Stimulated activated CD4-positive, alpha-beta T cell treated with anti-CD3 and anti-CD28 coated beads, Interleukin-4, amount 100 ng/mL, for 48 hours (primary cell): ENCODE data around the gene PROZ.

ENCODE experiments used
- DNase-seq, 2 donors: peaks; one replicate each; pipeline ENCODE4 v3.0.0-alpha.2; 2020; ENCODE audit warnings: low read depth in 2 of 2

Gene PROZ

DNA sequence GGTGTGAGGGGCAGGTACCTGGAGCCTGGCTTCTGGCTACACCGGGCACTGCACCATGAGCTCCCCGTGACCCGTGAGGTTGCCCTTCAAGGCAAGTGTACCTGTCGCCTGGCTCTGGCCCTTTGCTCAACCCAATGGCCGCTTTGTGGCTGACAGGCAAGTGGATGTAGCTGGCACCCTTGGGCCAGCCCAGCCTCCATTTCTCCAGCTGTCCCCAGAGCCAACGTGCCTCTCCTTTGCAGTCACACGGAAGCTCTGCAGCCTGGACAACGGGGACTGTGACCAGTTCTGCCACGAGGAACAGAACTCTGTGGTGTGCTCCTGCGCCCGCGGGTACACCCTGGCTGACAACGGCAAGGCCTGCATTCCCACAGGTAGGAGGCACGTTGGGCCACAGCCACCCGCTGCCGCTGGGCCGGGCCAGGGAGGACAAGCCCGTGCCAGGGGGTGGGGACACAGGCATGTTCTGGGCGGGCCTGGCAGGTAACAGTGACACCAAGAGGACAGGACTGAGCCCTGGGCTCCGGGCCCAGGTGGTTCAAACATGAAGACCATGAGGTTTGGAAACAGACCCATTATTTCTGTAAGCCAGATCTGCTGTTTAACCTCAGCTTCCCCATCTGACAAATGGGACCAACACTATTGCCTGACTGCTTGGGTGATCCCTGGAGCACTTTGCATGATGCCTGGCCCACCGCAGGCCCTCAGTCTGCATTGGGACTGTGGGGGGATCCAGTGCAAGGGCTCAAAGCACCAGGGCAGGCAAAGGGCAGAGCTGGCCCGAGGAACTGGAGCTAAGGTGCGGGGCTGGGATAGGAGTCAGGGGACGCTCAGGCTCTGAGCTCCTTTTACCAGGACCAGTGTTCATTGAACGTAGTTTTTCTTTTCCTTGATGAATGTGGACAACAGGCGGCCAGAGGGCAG lies 17.5 kb upstream of the PROZ start:
- DNase-seq: no peak

DNA sequence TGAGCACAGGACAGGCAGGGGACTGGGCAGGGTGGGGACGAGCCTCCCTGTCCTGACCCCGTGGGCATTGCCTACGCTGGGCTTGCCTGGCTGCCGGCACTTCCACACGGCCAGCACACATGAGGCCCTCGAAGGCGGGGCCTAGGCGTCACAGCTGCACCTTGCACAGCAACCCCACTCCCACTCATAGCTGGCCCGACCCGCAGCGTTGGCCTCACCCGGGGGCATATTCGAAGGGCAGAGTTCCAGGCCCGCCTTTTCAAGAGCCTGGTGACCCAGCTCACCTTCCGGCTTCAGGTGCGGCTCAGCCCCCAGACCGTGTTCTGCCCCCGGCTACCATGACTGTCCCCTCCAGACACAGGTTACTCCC lies 16.9 kb upstream of the PROZ start:
- DNase-seq: no peak

DNA sequence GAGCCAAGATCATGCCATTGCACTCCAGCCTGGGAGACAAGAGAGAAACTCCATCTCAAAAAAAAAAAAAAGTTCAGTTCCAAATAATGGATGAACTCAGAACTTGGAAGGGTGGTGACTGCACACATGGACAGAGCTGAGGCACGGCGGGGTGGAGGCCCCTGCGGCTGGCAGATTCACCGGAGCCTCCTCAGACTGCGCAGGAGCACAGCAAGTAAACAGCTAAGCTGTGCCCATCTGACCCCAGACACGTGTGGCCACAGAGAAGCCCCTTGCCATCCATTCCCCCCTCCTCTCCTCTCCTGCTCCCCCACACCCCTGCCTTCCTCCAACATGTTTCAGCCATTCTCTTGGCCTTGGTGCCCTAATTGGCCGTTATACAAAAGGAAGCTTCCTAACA lies 15.6 kb upstream of the PROZ start:
- no peak for DNase-seq

DNA sequence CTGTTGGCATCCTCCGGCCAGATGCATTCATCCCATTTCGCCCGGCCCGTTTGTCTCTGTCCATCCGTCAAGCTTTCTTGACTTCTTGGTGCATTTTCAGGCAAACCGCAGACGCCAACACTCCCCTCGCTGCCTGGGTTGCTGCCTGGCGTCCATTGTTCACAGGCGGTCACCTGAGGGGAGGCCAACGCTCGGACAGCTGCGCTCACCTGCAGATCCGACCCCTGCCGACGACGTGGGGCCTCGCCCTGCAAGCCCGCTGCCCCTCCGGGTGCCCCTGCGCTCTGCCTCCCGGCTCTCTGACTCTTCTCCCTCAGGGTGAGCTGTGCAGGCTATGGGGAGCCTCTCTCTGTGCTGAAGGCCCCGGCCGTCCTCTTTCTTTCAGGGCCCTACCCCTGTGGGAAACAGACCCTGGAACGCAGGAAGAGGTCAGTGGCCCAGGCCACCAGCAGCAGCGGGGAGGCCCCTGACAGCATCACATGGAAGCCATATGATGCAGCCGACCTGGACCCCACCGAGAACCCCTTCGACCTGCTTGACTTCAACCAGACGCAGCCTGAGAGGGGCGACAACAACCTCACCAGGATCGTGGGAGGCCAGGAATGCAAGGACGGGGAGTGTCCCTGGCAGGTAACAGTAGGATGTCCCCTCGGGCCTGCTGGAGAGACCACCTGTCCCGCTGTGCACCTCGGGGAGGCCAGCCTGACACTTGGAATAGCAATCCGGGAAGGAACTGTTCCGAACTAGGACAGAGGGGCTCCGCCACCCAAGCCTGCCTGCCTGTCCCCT lies 14.8 kb upstream of the PROZ start:
- DNase-seq: no peak

DNA sequence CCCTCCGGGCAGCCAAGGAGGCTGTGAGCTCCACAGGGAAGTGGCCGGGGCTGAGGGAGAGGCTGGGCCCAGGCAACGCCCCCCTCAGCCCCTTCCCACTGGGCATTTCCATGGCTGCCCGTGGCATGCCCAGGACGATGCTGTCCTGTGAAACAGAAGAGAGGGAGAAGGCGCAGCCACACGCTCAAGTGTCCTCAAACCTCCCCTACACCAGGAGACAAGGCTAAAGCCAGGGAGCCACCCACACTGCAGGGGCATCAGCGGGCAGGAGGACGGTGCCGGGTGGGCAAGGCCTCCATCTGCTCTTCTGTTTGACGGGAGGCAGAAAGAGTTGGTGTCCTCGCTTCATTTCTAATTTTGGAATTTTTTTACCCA lies 14.2 kb upstream of the PROZ start:
- no peak for DNase-seq

DNA sequence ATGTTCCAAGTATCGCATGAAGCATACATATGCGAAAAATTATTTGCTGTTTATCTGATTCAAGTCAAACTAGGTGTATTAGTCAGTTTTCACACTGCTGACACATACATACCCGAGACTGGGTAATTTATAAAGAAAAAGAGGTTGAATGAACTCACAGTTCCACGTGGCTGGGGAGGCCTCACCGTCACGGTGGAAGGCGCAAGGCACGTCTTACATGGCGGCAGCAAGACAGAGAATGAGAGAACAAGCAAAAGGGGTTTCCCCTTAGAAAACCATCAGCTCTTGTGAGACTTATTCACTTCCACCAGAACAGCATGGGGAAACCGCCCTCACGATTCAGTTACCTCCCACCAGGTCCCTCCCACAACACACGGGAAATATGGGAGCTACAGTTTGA lies 13.0 kb upstream of the PROZ start:
- DNase-seq: peak; percentile 49 to 52

DNA sequence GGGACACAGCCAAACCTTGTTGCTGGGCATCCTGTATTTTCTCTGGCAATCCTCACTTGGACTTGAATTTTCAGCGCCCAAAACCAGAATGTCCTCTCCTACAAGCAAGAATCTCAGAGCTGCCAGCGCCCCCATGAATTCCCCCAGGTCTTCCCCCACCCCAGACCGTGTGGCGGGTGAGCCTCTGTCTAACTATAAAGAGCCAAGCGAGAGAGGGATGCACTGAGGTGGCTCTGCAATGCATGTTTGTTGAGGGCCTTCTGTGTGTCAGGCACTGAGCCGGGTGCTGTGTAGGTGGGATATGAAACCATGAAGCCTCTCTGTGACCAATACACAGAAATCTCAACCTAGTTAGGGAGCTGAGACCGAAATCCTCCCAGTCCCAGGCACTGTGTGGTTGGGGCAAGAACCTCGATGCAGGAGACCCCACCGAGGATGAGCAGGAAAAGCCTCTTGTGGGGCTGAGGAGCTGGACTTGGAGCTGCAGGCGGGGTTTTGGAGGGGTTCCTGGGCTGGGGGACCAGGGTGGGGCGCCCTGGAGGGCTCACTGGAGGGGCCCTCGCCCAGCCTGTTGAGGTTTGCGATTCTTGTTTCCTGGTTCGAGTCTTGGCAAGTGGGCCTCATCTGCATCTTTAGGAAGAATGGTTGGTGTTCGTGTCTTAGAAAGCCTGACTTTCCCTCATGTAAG lies 12.4 kb upstream of the PROZ start:
- no peak for DNase-seq

DNA sequence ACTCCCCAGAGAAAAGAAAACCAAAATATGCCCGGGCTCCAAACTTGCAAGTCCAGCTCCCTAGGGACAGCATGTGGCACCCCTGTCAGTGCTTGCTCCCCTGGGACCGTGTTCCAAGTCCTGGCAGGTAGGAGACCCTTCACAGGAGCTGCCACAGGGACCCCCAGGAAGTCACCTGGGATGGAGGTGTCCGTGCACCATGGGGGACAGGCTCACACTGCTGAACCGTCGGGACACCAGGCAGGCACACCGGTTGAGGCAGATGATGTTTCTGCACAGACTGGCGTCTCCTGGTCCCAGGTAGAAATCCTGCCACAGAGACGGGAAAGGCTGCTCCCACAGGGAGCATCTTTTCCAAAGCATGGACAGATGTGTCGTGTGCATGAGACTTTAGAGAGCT lies 11.7 kb upstream of the PROZ start:
- DNase-seq: no peak

DNA sequence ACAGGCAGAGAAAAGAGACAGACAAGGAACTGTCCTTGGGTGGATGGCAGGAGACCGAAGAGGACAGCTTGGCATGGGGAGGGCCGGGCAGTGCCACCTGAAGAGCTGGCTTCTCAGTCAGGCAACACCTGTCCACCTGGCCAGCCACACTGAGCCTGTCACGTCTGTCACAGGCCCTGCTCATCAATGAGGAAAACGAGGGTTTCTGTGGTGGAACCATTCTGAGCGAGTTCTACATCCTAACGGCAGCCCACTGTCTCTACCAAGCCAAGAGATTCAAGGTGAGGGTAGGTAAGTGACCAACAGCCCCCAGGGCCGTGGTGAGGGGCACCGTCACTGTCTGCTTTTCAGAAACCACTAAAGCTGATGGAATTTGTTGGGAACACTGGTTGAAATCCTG lies 11.2 kb upstream of the PROZ start:
- no peak for DNase-seq

DNA sequence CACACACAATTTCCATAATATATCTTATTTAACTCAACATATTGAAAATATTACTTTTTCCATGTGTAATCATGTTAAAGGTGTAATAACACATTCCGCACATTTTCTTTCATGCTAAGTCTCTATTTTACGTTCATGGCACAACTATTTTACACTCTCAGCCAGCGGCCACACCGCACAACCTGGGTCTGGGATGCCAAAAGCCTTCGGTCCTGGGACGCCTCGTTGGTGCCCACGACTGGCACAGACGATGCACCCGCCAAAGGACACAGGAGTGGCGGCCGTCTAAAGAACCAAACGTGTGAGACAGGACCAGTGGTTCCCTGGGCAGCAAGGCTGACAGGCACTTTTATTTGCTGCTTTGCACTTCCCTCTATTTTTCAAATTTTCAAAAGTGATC lies 10.0 kb upstream of the PROZ start:
- DNase-seq: no peak

DNA sequence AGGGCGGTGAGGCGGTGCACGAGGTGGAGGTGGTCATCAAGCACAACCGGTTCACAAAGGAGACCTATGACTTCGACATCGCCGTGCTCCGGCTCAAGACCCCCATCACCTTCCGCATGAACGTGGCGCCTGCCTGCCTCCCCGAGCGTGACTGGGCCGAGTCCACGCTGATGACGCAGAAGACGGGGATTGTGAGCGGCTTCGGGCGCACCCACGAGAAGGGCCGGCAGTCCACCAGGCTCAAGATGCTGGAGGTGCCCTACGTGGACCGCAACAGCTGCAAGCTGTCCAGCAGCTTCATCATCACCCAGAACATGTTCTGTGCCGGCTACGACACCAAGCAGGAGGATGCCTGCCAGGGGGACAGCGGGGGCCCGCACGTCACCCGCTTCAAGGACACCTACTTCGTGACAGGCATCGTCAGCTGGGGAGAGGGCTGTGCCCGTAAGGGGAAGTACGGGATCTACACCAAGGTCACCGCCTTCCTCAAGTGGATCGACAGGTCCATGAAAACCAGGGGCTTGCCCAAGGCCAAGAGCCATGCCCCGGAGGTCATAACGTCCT lies 9.4 kb upstream of the PROZ start:
- DNase-seq: no peak

DNA sequence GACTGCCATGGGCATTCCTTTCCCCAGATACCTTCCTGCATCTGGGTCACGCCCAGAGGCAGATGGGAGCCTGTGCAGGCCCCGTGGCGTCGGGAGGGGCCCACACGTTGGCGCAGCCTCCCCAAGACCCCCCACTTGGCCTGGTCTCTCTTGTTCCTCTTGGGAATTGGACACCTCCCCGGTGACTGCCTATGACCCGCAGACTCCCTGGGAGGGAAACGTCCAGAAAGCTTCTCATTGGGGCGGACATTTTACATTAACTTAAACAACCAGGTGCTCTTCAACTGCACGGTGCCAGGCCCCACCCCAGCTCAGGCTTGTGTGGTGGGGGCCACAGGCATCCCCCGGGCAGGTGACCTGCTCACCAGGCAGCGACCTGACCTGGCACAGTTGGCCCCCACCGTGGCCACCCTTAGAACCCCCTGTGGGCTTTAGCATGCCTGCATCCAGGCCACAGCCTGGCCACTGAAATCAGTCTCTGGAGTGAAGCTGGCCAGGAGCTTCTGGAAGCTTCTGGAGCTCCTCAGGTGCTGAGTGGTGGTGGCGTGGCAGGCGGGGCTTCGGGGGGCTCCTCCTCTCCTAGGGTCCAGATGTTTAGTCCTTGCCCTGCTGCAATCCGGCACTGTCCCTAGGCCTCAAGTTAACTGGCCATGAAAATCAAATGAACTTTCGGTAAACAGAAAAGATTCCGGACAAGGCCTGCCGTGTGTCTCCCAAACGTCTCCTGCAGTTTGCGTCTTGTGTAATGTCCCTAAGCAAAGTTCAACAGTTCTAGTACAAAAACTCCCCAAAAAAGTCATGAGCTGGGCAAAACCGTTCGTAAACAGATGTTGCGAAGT lies 8.5 kb upstream of the PROZ start:
- DNase-seq: no peak

DNA sequence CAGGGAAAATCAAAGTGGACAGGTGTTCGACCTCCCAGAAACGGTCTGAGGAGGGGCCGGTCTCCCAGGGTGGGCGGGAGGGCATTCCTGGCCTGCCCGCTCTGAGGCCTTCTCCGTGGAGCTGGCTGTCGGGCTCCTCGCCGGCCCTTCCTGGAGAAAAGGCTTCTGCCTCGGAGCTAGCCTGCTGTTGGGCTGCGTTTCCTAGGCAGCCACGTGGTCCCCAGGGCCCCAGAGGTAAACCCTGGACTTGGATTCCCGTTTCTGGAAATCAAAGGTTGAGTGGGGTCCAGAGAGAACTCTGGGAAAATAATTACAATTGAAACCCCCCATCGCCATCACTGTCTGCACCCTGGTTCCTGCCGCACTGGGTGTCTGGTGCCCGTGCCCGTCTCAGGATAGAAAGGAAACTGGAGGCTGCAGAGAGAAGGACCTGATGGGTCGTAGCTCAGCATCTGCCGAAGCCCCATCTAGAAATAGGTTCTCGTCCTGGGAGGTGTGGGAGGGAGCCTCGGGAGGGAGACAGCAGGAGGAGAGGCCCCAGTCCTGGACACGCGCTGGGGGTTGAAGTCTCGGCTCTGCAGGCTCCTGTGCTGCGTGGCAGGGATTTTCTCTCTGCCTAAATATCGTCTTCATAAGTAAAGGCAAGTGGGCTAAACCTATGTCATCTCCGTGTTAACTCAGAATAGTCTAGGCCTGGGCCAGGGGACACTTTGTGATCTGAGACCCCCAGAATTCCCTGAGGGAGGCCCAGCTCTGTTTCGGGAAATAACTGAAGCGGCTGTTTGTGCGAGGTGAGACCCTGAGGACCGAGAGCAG lies 7.7 kb upstream of the PROZ start:
- DNase-seq: no peak

DNA sequence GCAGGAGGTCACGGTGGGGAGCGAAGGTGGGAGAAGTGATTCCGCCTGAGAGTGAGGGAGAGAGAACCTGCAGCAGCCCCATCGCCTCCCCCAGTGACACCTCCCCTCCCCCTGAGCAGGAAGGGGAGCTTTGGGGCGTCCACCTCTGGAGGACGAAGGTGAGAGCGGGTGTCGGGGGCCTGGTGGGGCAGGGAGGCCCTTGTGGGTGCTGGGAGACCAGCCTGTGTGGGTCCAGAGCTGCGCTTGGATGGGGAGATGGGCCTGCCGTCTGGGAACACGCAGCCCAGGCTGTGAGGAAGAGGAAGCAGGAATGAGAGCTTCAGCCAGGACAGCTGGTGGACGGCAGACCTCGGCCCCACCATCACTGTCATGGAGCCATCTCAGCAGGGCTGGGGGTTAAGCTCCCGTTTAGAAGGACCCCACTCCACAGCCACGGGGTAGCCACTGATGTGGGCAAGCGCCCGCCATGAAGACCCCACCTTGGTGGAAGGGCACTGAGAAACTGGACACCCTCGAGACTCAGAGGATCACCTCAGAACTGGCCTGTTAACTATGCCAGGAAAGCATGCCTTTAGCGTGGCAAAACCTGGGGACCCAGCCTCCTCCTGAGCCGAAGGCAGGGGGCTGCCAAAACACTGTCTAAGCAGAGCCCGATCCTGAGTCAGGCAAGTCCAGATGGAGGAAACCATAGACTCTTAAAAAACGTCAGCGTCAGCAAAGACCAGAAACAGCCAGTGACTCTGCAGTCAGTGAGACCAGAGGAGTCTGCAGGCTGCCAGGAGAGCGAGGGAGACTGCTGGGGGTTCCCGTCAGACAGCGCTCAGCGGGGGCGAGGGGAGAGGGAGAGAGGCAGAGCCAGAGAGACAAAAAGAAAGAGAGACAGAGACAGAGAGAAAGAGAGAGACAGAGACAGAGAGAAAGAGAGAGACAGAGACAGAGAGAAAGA lies 6.4 kb upstream of the PROZ start:
- DNase-seq: no peak

DNA sequence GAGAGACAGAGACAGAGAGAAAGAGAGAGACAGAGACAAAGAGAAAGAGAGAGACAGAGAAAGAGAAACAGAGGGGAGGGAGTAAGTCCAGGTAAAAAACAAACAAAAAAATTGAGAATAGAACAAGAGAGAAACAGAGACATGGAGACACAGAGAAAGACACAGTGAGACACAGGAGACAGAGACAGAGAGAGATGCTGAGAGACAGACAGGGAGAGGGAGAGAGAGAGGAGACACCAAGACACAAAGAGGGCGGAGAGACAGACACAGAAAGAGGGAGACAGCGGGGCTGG lies 5.8 kb upstream of the PROZ start:
- no peak for DNase-seq

DNA sequence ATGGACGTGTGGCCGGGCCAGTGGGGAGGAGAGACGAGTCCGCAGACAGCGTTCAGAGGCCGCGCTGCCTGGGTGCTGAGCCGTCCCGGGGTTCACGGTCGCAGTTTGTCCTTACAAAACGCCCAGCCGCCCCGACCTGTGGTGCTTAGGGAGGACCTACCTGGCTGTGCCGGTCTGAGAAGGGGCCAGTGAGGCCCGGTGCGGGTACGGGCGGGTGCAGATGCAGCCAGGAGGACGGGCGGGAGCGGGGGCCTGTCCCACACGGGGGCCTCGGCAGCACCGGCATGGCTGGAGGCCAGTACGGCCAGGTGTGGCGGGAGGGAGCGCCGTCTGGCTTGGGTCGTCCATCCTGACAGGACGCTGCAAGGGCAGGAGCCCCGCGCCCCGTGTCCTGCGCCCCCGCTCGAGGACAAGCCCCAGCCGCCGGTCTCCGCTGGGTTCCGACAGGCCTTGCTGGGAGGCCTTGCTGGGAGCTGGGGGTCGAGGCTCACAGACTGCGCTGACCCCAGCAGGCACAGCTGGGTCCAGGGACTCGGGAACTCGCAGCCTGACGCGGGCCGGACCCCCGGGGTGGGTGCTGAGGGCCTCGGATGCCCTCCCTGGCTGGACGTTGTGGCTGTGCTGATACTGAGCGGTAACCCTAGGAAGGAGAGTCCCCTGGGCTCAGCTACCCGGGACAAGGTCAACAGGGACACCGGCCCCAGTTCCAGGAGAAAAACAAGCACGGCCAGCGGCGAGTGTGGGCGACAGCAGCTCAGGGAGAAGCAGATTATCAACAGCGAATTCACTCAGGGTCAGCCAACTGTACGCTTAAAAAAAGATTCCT lies 5.3 kb upstream of the PROZ start:
- no peak for DNase-seq

DNA sequence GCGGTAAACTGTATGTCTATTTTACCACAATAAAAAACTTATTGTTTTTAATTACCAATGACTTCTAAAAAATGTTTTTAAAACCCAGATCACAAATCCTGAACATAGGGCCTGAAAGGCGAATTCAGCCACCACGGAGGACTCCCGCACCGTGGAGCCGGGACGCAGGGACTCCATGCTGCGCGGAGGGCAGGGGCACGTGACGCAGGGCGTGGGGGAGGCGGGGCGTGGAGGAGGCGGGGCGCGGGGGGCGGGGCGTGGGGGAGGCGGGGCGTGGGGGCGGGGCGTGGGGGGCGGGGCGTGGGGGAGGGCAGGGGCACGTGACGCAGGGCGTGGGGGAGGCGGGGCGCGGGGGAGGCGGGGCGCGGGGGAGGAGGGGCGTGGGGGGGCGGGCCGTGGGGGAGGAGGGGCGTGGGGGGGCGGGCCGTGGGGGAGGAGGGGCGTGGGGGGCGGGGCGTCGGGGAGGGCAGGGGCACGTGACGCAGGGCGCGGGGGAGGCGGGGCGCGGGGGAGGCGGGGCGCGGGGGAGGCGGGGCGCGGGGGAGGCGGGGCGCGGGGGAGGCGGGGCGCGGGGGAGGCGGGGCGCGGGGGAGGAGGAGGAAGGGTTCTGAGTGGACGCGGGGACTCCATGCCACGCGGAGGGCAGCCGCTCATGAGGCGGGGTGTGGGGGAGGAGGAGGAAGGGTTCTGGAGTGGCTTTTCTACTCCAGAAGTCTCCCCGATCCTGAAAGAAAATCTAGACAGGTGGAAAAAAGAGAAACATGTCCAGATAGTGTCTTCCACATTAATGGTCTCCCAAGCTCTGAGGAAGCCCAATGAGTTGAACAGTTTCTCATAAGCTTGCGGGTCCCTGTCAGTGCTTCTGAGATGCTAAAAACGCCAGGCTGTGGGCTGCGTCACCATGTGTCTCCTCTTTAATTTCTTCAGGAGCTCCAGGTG lies 4.4 kb upstream of the PROZ start:
- peak; percentile 44 to 56 for DNase-seq

DNA sequence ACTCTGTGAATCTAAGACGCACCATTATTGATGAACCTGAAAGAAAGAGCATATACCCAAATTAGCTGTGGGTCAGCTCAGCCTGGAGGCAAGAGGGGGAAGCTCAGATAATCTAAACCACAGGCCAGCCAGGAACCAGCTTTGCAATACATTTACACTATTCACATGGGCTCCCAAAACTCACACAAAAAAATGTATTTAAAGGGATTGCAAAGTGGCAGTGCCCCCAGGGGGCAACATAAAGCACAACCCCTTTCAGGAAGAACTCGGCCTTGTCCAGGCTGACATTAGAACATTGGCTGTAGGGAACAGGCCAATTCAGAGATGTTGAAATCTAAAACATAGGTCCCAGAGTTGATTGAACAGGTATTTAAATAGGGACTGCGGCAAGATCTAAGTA lies 3.2 kb upstream of the PROZ start:
- DNase-seq: no peak
